Fibroblast of skin of back (primary cell): Measurements from ENCODE around the gene LTBP4. TPM values are rescaled to one million over a fixed set of nuclear protein-coding genes. Genes with fewer than 3 reads are reported as not detected.
"Not testable (repeated sequence)": the region's sequence is repeated elsewhere in the genome, so short reads cannot be mapped to it uniquely, and the experiment has no call there.

Experiments used
- DNase-seq: peaks from one replicate; pipeline ENCODE4 v3.0.0-alpha.2; 2013
- polyA plus RNA-seq, 2 experiments: library from polyadenylated mRNA; unstranded; fragments of 120-200 nt; gene quantifications; one replicate each; pipeline ENCODE4 v1.2.1, GENCODE V29; 2013; ENCODE audit not compliant: insufficient read length in 2 of 2

The LTBP4 gene
- 49.6 TPM for polyA plus RNA-seq (2013, experiment 1 of 2; ENCODE audit: insufficient read length)
- polyA plus RNA-seq (2013, experiment 2 of 2; ENCODE audit: insufficient read length), result 57.7 TPM

GRCh38 chr19:40601134-40601974 is at the start of gene LTBP4:
Gene LTBP4, plus strand, starts transcription at chr19:40601369. Its CDS starts 19 bp downstream, at chr19:40601388.
- peak; percentile 24 for DNase-seq

GRCh38 chr19:40552848-40553247 is 48.3 kb upstream of the LTBP4 start:
- DNase-seq, result no peak

- DNase-seq, result no peak
These were observed 47.0 kb upstream of the LTBP4 start for GRCh38 chr19:40553885-40554857.

- no peak for DNase-seq
These were observed 45.0 kb upstream of the LTBP4 start for GRCh38 chr19:40555978-40556689.

GRCh38 chr19:40556953-40557530 is 44.1 kb upstream of the LTBP4 start:
- no peak for DNase-seq

- no peak for DNase-seq
These were observed 41.8 kb upstream of the LTBP4 start for GRCh38 chr19:40559394-40559793.

- DNase-seq, result no peak
These were observed 41.1 kb upstream of the LTBP4 start for GRCh38 chr19:40560092-40560507.

- no peak for DNase-seq
These were observed 39.2 kb upstream of the LTBP4 start for GRCh38 chr19:40561947-40562346.

- DNase-seq, result not testable (repeated sequence)
These were observed 36.6 kb upstream of the LTBP4 start for GRCh38 chr19:40564535-40564934.

- no peak for DNase-seq
These were observed 35.8 kb upstream of the LTBP4 start for GRCh38 chr19:40565355-40565754.

- DNase-seq, result no peak
These were observed 35.2 kb upstream of the LTBP4 start for GRCh38 chr19:40565910-40566495.

GRCh38 chr19:40567040-40567749 is 34.0 kb upstream of the LTBP4 start:
- no peak for DNase-seq

GRCh38 chr19:40567750-40568494 is 33.2 kb upstream of the LTBP4 start:
- DNase-seq, result no peak

- DNase-seq, result peak; percentile 99
These were observed 30.7 kb upstream of the LTBP4 start for GRCh38 chr19:40570313-40571004.

- no peak for DNase-seq
These were observed 30.2 kb upstream of the LTBP4 start for GRCh38 chr19:40571005-40571318.

- no peak for DNase-seq
These were observed 29.2 kb upstream of the LTBP4 start for GRCh38 chr19:40571831-40572495.

GRCh38 chr19:40575326-40575725 is 25.8 kb upstream of the LTBP4 start:
- DNase-seq, result no peak

- DNase-seq, result no peak
These were observed 25.0 kb upstream of the LTBP4 start for GRCh38 chr19:40576151-40576584.
